ENCODE results near the gene MECR.
A peak's percentile ranks its signal among the peaks of the same experiment; 100 is the strongest.

Gene MECR

DNA sequence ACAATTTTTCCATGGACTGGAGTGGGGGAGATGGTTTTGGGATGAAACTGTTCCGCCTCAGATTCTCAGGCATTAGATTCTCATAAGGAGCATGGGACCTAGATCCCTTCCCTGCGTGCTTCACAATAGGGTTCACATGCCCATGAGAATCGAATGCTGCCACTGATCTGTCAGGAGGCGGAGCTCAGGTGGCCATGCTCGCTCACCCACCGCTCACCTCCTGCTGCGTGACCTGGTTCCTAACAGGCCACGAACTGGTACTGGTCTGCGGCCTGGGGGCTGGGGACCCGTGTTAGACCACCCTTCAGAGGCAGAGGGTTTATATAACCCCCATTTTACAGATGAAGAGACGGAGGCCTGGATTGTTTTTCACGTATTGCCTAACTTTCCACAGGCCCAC, 32.7 kb downstream of the MECR start:
- no peak for DNase-seq

DNA sequence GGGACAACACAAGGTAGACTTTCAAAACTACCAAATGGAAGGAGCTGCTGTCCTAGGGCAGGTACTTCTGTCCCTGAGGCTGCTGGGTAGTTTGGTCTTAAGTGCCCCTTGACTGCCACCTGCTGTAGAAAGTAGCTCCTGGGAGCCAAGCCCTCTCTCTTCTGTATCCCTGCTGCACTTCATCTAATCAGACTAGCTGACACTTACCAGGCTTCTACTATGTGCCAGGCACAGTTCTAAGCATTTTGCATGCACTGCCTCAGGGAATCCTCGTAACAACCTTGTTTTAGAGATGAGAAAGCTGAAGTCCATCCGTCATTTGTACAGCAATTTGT, 33.2 kb downstream of the MECR start:
- peak; percentile 6 for DNase-seq

DNA sequence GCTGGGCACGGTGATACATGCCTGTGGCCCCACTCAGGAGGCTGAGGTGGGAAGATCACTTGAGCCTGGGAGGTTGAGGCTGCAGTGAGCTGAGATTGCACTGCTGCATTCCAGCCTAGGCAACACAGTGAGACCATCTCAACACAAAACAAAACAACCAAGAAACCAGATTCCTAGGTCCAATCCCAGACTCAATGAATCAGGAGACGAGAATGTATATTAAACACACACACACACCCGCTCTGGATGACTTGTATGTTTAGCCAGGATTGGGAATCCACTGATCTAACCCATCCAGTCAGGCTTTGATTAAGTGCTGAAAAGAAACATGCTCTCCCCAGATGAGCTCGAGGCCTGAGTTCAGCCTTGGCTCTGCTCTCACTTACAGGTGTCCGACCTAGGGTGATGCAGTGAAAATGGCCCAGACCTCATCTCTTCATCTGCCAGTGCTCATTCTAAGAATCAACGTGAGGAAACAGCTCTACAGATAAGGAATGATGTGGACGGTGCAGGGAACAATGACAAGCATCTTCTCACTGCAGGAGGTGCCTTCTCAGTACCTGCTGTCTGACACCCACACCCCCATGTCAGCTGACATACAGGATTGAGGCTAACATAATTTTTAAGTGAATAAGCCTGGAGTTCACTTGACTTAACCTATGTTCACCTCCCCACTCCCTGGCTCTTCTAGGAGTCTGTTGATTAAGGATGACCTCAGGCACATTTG, 33.7 kb downstream of the MECR start:
- no peak for DNase-seq

DNA sequence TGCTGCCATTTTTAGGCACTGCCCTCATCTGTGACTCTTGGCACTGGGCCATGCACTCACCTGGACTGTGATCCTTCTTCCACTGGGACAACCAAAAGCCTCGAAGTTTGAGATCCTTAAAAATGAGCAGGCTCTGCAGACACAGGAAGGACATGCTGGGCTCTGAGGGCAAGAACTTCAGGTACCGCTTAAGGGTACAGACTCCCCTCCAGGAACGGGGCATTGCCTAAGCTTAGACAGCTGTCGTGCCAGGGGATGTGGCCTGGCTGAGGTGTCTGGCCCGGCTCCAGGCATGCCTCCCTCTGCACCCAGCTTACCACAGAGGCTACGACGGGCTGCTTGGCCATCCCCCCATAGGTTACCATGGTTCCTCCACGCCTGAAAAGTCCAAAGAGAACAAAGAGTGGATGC, 34.8 kb downstream of the MECR start:
- no peak for DNase-seq

DNA sequence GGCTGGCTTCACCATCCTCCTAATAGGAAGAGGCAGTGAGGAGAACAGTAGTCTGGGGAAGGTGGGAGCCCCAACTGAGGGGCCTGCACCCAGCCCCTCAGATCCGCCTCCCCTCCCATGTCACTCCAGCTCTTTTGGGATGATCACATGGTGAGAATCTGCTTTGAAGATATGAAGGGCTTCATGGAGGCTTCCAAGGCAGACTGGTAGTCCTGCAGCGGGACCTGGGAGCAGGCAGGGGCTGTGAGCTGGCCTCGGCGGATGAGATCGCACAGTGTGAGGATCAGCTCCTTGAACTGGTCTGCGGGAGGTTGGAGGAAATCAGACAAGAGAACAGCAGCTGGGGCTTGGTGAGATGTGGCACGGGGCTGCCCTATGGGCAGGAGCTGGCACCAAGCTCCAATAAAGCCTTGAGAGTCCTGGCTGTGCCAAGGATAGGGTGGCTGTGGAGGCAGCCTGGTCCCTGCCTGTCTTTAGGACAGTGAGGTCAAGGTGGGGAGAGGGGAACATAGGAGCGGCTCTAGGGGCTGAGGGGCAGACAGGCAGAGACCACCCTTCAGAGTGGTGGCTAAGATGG, 36.8 kb downstream of the MECR start:
- no peak for DNase-seq

DNA sequence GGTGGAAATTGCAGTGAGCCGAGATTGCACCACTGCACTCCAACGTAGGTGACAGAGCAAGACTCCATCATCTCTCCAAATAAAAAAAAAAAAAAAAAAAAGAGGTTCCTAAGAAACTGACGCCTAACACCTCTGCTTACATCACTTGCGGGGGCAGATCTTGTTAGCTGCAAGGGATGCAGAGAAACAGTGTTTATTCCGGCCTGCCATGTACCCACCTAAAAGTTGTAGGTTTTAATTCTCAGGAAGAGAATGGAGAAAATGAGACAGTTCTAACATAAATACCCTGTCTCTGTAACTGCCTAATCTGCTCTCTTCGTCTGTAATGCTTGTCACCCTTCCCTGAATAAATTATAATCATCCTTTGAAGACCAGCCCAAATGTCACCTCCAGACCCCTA, 40.0 kb downstream of the MECR start:
- DNase-seq, result no peak

DNA sequence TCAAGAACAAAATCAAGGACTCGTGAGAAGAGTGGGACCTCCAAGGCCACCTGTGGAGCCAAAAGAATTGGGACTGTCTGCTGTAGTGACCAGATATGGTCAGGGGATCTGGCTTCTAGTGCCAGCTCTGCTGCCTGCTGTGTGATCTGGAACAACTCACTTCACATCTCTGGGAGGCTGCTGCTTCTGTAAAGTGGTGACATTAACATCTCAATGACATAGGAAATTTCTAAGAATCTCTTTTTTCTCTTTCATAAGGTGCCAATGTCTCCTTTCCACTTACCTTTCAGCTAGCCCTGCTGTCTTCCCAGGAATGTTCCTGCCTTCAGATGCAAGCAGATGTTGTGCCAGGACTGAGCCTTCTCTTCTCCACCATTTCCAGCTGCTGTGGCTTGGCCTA, 44.0 kb downstream of the MECR start:
- no peak for DNase-seq

DNA sequence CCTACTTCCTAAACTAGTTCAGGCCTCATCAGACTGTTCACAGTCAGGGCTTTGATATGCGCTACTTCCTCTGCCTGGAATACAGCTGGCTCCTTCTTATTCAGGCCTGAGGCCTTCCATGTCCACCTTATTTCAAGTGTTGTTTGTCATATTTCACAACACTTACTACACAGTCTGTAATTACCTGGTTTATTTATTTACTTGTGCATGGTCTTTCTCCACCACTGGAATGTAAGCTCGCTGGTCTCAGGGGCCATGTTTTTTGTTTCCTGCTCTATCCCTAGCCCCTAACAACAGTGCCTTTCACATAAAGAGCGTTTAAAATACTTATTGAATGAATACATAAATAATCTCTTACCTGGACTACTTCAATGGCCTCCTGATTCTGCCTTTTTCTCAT, 44.5 kb downstream of the MECR start:
- no peak for DNase-seq

DNA sequence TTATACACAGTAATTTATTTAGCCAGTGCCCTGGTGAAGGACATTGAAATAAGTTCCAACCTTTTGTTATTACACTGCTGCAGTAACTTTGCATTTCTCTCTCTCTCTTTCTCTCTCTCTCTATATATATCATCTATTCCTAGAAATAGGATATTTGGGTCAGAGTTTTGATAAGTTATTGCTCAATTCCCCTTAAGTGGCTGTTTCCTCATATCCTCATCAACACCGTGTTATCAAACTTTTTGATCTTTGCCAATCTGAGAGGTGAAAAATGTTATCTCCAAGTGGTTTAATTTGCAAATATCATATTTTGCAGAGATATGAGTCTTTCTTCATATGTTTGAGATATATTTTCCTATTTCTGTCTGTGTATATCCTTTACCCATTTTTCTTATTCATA, 47.4 kb downstream of the MECR start:
- no peak for DNase-seq

DNA sequence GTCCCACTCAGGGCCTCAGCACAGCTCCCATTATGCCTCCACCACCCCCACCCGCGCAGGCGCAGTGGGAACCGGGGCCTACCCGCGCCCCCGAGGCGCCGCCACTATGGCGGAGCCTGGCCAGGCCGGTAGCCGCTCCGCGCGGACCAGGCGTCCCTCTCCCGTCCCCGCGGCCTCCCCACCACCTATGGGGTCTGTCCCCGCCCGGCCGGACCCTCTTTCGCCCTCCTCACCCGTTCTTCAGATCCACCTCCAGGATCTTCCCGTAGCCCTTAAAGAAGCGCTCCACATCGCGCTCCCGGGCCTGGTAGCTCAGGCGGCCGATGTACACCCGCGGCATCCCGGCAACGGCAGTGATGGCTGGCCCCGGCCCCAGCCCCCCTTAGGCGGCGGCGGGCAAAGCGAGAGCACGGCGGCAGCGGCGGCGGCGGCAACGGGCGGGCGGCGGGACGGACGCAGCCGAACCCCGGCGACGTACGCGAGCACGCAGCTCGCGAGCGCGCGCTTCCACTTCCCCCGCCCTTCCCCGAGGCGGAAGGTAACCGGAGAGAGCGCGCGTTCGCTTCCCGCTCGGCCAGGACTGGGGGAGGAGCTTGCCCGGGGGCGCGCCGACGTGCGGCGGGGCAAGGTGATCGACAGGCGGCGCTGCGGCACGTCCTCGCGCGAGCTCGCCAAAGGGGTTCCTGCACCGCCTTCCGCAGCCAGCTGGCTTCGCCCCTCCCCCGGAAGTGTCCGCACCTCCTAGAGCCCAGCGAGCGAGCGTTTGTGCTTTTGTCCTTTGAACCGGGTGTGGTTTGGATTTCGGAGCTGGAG, 49.1 kb downstream of the MECR start, which contains the start of gene SRSF4:
Gene SRSF4 (minus strand): TSS at position 488 of the 813 bp plus-strand sequence. CDS start 148 bp downstream, at position 340.
- peak; percentile 97 for DNase-seq

DNA sequence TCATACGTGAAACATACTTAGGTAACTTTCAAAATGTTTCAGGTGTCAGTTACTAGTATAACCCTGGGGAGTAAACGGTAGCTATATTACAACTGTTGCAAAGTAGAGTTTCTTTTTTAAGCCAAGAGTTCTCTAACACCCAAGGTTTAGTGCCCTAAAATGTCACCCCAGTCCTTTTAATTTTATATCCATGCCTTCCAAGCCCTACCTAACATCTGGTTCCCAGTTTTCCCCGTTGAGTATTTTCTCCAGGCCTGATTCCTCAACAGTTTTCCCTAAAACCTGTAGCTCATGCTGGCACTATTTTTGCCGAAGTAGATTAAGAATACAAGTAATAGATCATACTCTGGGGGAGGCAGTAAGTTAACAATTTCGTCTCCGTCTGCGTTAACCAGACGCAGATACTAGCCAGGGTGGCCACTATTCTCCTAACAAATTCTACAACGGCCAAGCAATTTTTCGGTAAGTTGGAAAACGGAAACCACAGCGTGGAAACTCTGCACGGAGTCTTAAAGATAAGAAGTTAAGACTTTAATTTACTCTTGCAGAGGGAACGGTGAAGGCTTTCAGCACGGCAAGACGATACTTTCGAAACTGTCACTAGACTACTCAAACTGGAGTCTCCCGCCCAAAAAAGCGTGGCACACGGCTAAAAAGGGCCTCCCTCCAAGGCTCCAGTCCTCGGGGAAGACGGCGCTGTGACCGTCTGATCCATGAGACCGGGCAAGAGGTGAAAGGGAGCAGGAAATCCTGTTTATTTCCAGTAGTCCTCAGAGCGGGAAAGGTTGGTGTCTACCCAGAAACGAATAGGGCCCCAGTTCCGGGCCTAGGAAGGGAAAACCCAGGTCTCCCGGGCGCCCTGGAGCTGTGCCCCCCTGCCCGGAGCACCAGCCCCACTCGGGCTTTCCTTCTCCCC, 50.0 kb downstream of the MECR start:
- DNase-seq, result peak; percentile 2

DNA sequence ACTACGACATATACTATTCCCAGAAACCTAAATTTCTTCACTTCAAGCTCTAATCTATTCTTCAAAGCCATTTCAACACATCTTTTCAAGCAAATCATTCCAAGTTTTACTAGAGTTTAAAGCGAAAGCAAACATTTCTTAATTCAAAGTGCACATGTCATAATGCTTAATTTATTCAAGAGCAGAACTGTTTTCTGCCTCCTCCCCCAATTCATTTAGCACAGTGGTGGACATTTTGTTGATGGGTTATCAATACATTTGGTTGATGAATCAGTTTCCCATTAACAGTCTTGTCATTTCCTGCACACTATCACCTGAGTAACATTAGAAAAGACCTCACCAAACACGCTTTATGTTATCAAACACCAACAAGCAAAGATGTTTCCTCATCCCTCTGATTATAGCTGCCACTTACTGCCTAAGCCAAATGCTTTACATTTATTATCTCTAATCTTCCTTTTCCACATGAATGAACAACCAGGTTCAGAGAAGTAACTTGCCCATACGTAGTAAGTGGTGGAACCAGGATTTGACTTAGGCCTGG, 51.0 kb downstream of the MECR start:
- no peak for DNase-seq

DNA sequence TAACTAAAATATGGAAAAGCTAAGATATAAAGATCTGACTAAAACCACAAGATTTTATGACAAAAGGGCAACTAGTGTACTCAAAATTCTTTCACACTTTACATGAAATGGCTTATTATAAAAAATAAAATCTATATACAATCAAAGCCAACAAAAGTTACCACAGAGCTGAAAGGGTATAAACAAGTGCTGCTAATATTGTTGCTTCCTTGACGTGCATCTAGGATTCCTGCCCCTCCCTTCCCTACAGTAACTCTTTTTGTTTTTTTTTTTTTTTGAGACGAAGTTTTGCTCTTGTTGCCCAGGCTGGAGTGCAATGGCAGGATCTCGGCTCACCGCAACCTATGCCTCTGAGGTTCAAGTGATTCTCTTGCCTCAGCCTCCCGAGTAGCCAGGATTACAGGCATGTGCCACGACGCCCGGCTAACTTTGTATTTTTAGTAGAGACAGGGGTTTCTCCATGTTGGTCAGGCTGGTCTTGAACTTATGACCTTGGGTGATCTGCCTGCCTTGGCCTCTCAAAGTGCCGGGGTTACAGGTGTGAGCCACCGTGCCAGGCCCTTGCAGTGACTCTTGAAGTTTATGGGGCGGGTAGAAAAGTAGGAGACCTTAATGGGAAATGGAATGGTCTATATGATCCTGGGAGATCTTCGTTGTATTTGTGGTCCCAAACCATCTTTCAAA, 53.6 kb downstream of the MECR start:
- DNase-seq, result no peak

DNA sequence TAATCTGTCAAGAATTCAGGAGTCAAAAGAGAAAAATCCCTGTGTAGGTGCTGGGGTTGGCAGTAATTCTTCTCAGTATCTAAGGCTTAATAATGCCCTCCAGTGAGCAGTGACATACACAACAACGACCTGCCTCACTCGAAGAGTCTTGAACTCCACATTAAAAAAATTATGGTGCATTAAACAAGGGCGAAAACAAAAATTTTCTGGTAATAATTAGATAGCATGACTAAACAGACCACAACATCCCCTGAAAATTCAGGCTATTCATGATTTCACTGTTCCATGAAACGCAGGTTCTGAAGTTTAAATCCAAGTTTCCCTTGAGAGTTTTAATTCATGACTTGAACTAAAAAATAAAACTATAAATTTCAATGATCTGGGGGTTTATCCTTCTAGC, 54.2 kb downstream of the MECR start:
- no peak for DNase-seq

DNA sequence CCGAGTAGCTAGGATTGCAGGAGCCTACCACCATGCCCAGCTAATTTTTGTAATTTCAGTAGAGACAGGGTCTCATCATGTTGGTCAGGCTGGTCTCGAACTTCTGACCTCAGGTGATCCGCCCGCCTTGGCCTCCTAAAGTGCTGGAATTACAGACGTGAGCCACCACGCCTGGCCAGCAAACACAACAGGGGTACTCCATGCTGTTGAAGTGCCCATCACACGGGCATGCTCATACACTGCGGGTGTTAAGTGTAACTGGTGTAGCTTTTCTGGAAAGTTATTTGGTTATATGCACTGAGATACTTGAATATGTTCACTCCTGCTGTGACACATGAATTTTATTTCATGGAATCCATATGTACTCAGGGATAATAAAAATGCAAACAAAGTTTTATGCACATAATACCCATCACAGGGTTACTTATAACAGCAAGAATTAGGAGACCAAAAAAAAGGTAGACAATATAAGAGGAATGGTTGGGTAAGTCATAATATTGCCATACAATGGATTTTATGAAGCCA, 58.3 kb downstream of the MECR start:
- no peak for DNase-seq

DNA sequence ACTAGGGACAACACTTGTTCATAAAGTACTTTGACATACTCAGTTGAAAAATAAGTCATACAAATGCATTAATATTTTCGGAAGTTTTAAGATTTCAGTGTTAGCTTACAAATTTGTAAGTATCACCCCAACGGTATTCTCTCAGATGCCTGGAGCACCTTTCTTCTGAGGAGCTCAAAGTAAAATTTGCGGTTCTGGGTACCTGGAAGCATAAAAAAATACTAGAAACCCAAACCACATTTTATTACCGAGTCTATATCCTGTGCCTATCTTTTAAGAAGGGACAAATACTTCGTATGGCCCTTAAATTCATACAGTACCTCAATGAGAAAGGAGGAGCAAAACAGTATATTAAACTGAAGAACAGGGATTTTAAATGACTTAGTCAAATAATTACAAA, 59.2 kb downstream of the MECR start:
- no peak for DNase-seq

DNA sequence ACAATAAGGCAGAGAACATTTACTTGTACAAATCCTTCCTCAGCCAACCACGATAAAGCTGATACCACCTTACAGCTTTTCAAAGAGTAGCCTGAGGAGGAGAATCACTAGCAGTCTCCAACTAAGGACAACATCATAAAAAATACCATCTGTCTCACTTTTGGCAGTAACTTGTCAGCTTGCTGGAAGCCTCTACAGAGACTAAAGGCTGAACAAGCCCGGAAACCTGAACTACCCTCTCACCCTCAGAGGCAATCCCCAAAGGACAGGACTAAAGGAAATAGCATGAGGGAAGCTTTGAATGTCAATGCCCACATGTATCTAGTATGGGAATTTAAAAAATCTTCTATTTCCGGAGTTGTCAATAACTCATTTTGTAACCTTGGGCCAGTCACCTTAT, 59.6 kb downstream of the MECR start:
- no peak for DNase-seq

DNA sequence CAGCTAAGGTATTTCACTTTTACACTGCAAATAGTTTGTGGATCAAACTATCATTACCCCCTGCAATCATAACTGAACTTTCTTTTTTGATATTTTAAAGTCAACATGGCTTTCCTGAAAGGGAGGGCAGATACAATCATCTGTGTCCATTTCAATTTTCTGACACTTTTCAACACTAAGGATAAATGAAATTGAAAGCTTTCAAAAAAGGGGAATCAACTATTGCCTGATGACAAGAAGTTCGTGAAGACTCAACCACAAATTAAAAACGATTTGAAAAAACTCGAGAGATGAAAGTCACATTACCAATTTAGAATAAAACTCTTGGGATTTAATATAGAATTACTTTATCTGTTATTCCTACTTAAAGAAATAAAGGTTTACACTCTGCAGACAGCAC, 60.8 kb downstream of the MECR start:
- no peak for DNase-seq

DNA sequence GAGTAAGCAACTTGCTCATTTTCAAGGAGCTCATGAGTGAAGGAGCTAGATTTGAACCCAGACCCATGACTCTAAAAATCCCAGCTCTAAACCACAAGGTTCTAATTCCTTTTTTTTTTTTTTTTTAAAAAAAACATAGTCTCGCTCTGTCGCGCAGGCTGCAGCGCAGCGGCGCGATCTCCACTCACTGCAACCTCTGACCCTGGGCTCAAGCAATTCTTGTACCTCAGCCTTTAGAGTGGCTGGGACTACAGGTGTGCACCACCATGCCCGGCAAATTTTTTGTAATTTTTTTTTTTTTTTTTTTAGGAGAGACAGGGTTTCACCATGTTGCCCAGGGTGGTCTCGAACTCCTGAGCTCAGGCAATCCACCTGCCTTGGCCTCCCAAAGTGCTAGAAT, 62.8 kb downstream of the MECR start:
- DNase-seq, result no peak

DNA sequence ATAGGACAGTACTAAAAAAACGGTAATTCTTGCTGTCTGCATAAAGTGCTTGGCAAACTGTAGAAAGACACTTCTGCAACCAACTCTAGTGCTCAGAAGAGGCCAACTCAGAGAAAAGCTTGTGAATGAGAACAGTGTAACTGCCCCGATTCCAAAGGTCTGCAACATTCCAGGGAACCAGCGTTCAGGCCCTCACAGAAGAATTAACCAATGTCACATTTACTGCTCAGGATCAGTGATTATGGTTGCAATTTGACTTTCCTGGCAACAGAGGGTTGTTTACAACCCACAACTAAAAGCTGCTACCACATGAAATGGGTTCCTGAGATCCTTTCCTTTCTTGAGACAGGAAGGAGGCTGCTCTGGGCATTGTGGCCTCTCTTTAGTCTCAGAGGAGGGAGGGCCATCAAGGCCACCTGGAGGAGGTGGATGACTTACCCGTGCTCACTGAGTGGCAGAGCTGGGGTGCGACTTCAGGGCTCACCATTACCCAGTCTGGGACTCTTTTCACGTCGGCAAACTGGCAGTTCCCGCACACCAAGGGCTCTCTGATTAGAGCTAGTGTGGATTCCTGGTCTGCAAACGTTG, 64.3 kb downstream of the MECR start:
- no peak for DNase-seq

DNA sequence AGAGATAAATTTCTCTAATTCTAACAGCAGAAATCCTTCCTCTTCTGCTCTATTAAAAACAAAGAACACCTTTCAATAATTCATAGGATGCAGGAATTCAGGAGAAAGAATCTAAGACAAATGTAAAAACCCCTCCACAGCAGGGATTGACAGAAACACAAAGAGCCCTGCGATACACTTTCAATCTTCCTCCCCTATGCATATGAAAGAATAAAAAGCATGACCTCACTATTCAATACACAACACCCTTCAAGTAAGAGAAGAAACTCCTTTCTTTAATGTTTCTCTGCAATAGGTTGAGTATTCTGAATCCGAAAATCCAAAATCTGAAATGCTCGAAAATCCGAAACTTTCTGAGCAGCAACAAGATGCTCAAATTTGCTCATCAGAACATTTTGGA, 66.1 kb downstream of the MECR start:
- DNase-seq, result no peak

All from activated T-cell treated with anti-CD3 and anti-CD28 coated beads for 4 hours (primary cell).